Astrocyte (in vitro differentiated cells and primary cell): Measurements from ENCODE around the gene UQCRQ. TPM values are rescaled to one million over a fixed set of nuclear protein-coding genes. Genes with fewer than 3 reads are reported as not detected.
A peak's percentile ranks its signal among the peaks of the same experiment; 100 is the strongest.

Source experiments
- DNase-seq: peaks from one replicate; pipeline ENCODE4 v3.0.0-alpha.2; 2010; ENCODE audit warnings: low read depth
- FAIRE-seq: peaks from 2 replicates; lab custom pipeline; 2011; peaks lifted over from hg19 to GRCh38; lab: Jason Lieb, UNC
- H2AFZ ChIP-seq: 2 replicates; pipeline ENCODE4 v1.6.0; 2012; ENCODE audit warnings: low read depth, low read length, inconsistent platforms
- H3K27ac ChIP-seq: 2 replicates; pipeline ENCODE4 v1.5.1; 2011; ENCODE audit warnings: low read depth, low read length, inconsistent platforms
- H3K27me3 ChIP-seq: 2 replicates; pipeline ENCODE4 v1.6.0; 2011; ENCODE audit warnings: low read length, inconsistent platforms; ENCODE audit not compliant: insufficient read depth
- H3K36me3 ChIP-seq: 2 replicates; pipeline ENCODE4 v1.5.1; 2011; ENCODE audit warnings: low read length, inconsistent platforms; ENCODE audit not compliant: insufficient read depth
- H3K4me1 ChIP-seq: 2 replicates; pipeline ENCODE4 v1.5.1; 2011; ENCODE audit warnings: low read length, inconsistent platforms; ENCODE audit not compliant: insufficient read depth
- H3K4me2 ChIP-seq: 2 replicates; pipeline ENCODE4 v1.6.0; 2012; ENCODE audit warnings: low read length, inconsistent platforms
- H3K4me3 ChIP-seq: 2 replicates; pipeline ENCODE4 v1.5.1; 2011; ENCODE audit warnings: low read depth, mild to moderate bottlenecking, low read length, inconsistent platforms; ENCODE audit not compliant: insufficient read depth
- H3K79me2 ChIP-seq: 2 replicates; pipeline ENCODE4 v1.6.0; 2012; ENCODE audit warnings: mild to moderate bottlenecking, low read length, inconsistent platforms; ENCODE audit not compliant: insufficient read depth
- H3K9ac ChIP-seq: 2 replicates; pipeline ENCODE4 v1.6.0; 2012; ENCODE audit warnings: mild to moderate bottlenecking, low read length, inconsistent platforms
- H3K9me3 ChIP-seq: 2 replicates; pipeline ENCODE4 v1.5.1; 2012; ENCODE audit warnings: low read depth, mild to moderate bottlenecking, low read length, inconsistent platforms; ENCODE audit not compliant: insufficient read depth
- H4K20me1 ChIP-seq: 2 replicates; pipeline ENCODE4 v1.6.0; 2012; ENCODE audit warnings: low read length, inconsistent platforms; ENCODE audit not compliant: insufficient read depth
- H3K27ac Mint-ChIP-seq: one replicate; pipeline ENCODE4 v1.8.0; 2021; ENCODE audit warnings: mild to moderate bottlenecking, mixed read lengths; ENCODE audit not compliant: unreplicated experiment
- H3K27me3 Mint-ChIP-seq: one replicate; pipeline ENCODE4 v1.8.0; 2021; ENCODE audit warnings: low read depth, mixed read lengths; ENCODE audit not compliant: unreplicated experiment
- H3K36me3 Mint-ChIP-seq: one replicate; pipeline ENCODE4 v1.8.0; 2021; ENCODE audit warnings: low read depth, mixed read lengths; ENCODE audit not compliant: unreplicated experiment
- H3K4me1 Mint-ChIP-seq: one replicate; pipeline ENCODE4 v1.8.0; 2021; ENCODE audit warnings: low read depth, mixed read lengths; ENCODE audit not compliant: unreplicated experiment
- H3K4me3 Mint-ChIP-seq: one replicate; pipeline ENCODE4 v1.8.0; 2021; ENCODE audit warnings: mild to moderate bottlenecking, moderate library complexity, mixed read lengths; ENCODE audit not compliant: unreplicated experiment
- H3K9me3 Mint-ChIP-seq: one replicate; pipeline ENCODE4 v1.8.0; 2021; ENCODE audit warnings: mild to moderate bottlenecking, mixed read lengths; ENCODE audit not compliant: unreplicated experiment
- EZH2 ChIP-seq: IDR thresholded peaks from 2 replicates; pipeline ENCODE4 v1.6.1; 2012; ENCODE audit warnings: mild to moderate bottlenecking, low read length, inconsistent platforms; ENCODE audit not compliant: insufficient read depth
- total RNA-seq: library from RNA; stranded (reverse); gene quantifications from 2 replicates; pipeline ENCODE4 v1.2.1, GENCODE V29; 2021
- TF ChIP-seq, protein P1 (sequence below): IDR thresholded peaks from 2 replicates; pipeline ENCODE4 v1.5.1; 2011; ENCODE audit warnings: low read depth, mild to moderate bottlenecking, inconsistent platforms, low read length, moderate library complexity; ENCODE audit not compliant: insufficient read depth

UQCRQ gene
- total RNA-seq, 1 donor from 2014 or later = 382 TPM

DNA sequence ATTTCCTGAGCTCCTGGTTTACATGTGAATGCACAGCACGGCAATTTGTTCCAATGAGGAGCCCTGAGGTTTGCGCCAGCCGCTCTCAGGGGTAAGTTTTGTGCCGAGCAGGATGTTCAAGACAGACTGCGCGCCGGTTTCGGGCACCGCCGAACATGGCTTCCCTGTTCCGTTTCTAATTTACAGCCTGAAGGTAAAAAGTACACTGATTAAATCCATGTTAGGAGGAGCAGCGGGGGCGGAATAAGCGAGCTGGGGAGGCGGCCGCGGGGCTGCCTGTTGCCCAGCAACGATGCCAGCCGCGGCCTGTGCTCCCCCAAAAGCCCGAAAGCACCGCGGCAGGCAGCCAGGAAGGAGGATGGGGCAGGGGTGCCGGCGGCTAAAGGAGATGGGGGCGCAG is 47.0 kb upstream of the UQCRQ start:
- FAIRE-seq = no peak
- Histone ChIP-seq H3K9me3 (no peaks in the 10 kb centered on the region), H3K79me2 (no peaks in the 10 kb centered on the region), H2AFZ (peak overlapping the region; percentile 74), H4K20me1 (no peaks in the 10 kb centered on the region), H3K27ac (no peak overlapping the region), H3K4me3 (peak overlapping the region; percentile 21), H3K9ac (no peak overlapping the region), H3K36me3 (no peaks in the 10 kb centered on the region), H3K4me1 (peaks cover 7% of the 10 kb centered on the region), H3K4me2 (peak overlapping the region; percentile 74), H3K27me3 (no peaks in the 10 kb centered on the region)
- peaks cover 3% of the 10 kb centered on the region for H3K36me3 Mint-ChIP-seq
- H3K27me3 Mint-ChIP-seq = peaks cover 12% of the 10 kb centered on the region
- peaks cover 8% of the 10 kb centered on the region for H3K4me1 Mint-ChIP-seq
- H3K9me3 Mint-ChIP-seq = no peaks in the 10 kb centered on the region
- TF ChIP-seq EZH2 = no peak
- TF ChIP-seq, protein P1, sequence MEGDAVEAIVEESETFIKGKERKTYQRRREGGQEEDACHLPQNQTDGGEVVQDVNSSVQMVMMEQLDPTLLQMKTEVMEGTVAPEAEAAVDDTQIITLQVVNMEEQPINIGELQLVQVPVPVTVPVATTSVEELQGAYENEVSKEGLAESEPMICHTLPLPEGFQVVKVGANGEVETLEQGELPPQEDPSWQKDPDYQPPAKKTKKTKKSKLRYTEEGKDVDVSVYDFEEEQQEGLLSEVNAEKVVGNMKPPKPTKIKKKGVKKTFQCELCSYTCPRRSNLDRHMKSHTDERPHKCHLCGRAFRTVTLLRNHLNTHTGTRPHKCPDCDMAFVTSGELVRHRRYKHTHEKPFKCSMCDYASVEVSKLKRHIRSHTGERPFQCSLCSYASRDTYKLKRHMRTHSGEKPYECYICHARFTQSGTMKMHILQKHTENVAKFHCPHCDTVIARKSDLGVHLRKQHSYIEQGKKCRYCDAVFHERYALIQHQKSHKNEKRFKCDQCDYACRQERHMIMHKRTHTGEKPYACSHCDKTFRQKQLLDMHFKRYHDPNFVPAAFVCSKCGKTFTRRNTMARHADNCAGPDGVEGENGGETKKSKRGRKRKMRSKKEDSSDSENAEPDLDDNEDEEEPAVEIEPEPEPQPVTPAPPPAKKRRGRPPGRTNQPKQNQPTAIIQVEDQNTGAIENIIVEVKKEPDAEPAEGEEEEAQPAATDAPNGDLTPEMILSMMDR = no peak
- H3K27ac Mint-ChIP-seq = peak overlapping the region; percentile 34
- DNase-seq = no peak
- no peak overlapping the region for H3K4me3 Mint-ChIP-seq

DNA sequence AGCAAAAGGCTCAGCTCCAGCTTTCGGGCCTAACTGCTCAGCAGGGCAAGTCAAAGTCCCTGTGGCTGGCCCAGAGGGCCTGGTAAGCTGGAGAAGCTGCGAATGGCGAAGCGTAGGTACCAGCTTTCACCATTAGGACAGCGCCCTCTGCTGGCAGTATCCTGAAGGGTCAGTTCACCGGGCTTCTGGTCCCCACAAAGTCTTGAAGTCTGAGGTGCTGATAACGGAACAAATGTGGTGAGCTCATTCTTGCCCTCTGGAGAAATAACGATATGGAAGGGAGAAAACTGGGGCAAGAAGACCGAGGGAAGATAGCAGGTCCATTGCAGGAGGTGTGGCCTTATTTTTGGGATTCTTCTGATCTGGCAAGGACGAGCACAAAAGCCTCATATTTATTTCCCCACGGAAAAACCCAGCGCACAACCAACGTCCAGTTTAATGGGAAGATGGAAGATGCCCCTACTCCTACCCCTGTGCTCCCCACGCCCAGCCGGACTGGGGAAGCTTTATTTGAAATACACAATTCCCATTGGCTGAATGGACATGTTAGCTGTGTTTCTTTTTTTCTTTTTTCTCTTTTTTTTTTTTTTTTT is 46.2 kb upstream of the UQCRQ start:
- peaks cover 7% of the 10 kb centered on the region for H3K4me1 ChIP-seq
- H3K36me3 ChIP-seq = no peaks in the 10 kb centered on the region
- H3K27ac ChIP-seq = no peak overlapping the region
- Mint-ChIP-seq H3K9me3 (no peaks in the 10 kb centered on the region), H3K36me3 (peaks cover 6% of the 10 kb centered on the region), H3K27ac (no peak overlapping the region), H3K4me1 (peaks cover 5% of the 10 kb centered on the region), H3K4me3 (no peak overlapping the region), H3K27me3 (peaks cover 9% of the 10 kb centered on the region)
- H3K4me3 ChIP-seq = no peak overlapping the region
- no peaks in the 10 kb centered on the region for H4K20me1 ChIP-seq
- H3K4me2 ChIP-seq = peak overlapping the region; percentile 74
- H3K79me2 ChIP-seq = no peaks in the 10 kb centered on the region
- DNase-seq (peak; percentile 77), FAIRE-seq (peak; percentile 49)
- H3K9ac ChIP-seq = no peak overlapping the region
- TF ChIP-seq EZH2 = no peak
- TF ChIP-seq, protein P1 = peak; percentile 87
- no peaks in the 10 kb centered on the region for H3K9me3 ChIP-seq
- peak overlapping the region; percentile 74 for H2AFZ ChIP-seq
- H3K27me3 ChIP-seq = no peaks in the 10 kb centered on the region

DNA sequence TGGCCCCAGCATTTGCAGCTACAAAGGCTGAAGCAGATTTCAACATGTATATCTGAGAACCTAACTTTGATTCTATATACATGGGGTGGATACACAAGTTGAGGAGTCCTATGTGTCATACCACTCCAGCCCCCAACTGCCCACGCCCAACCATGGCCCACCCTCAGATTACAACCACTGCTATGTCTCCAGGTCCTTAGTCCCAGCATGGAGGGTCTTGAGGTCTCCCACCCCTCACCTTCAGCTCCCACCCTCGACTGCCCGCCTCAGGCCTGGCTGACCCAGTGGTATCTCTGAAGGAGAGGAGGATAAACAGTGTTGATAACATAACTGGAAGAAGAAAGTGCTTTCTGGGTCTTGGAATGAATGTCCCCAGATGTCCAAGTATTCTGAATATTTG is 45.1 kb upstream of the UQCRQ start:
- peaks cover 6% of the 10 kb centered on the region for H3K36me3 Mint-ChIP-seq
- TF ChIP-seq EZH2 = no peak
- TF ChIP-seq, protein P1 = no peak
- H3K4me3 Mint-ChIP-seq = no peak overlapping the region
- H4K20me1 ChIP-seq = peaks cover 3% of the 10 kb centered on the region
- no peaks in the 10 kb centered on the region for H3K27me3 ChIP-seq
- no peak overlapping the region for H3K27ac ChIP-seq
- H3K4me3 ChIP-seq = no peak overlapping the region
- no peak overlapping the region for H3K9ac ChIP-seq
- H2AFZ ChIP-seq = no peak overlapping the region
- no peaks in the 10 kb centered on the region for H3K36me3 ChIP-seq
- peaks cover 5% of the 10 kb centered on the region for H3K4me1 Mint-ChIP-seq
- H3K9me3 ChIP-seq = no peaks in the 10 kb centered on the region
- DNase-seq (no peak), FAIRE-seq (no peak)
- H3K79me2 ChIP-seq = no peaks in the 10 kb centered on the region
- H3K4me1 ChIP-seq = peaks cover 7% of the 10 kb centered on the region
- H3K27me3 Mint-ChIP-seq = peaks cover 9% of the 10 kb centered on the region
- peak overlapping the region; percentile 1 for H3K4me2 ChIP-seq
- no peaks in the 10 kb centered on the region for H3K9me3 Mint-ChIP-seq
- H3K27ac Mint-ChIP-seq = no peak overlapping the region
